Fibroblast of the aortic adventitia (primary cell): ENCODE data around the gene RFFL. TPM values are rescaled to one million over a fixed set of nuclear protein-coding genes. Genes with fewer than 3 reads are reported as not detected.

Experiments used
- DNase-seq: peaks from one replicate; pipeline ENCODE4 v3.0.0-alpha.2; 2010; ENCODE audit warnings: low read depth
- H3K4me3 ChIP-seq: 2 replicates; pipeline ENCODE4 v1.5.1; 2011; ENCODE audit warnings: low read depth, mild to moderate bottlenecking, control low read depth, low read length, moderate library complexity
- total RNA-seq: library from RNA; depleted of rRNA; stranded (reverse); fragments of >200 nt; gene quantifications from 2 replicates; pipeline ENCODE4 v1.2.3, GENCODE V29; 2012; ENCODE audit warnings: low replicate concordance
- TF ChIP-seq, protein P1 (sequence below): IDR thresholded peaks from 2 replicates; pipeline ENCODE4 v1.5.1; 2011; ENCODE audit warnings: mild to moderate bottlenecking, low read length, control low read depth, inconsistent platforms; ENCODE audit not compliant: insufficient read depth

Gene RFFL
- total RNA-seq, 1 donor = 17.0 TPM

DNA sequence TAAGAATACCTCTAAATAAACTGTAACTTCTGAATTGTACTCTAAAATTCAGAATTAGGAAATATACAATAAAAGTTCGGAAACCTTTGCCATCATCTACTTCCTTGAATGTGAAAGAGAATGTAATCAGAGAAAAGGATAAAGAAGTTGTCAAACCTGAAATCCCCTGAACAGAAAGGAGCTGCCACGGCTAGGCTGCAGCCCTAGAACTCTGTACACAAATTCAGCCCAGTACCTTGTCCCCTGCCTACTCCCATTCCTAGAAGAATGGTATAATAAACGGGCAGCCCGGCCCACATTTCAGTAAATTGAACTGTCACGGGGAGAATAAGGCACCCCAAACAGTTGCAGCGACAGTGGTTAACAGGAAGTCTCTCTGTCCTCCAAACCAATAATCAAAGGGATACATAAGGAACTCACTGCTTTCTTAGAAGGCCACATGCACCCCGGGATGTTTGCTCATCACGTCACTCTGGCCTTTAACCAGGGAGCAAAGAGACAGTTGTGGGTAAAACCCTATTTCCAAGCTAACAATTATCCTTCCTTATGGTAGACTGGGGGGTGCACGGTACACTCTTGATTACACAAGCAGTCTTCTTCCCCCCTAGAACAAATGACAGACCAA, 24.3 kb upstream of the RFFL start:
- no peak for DNase-seq
- TF ChIP-seq, protein P1, sequence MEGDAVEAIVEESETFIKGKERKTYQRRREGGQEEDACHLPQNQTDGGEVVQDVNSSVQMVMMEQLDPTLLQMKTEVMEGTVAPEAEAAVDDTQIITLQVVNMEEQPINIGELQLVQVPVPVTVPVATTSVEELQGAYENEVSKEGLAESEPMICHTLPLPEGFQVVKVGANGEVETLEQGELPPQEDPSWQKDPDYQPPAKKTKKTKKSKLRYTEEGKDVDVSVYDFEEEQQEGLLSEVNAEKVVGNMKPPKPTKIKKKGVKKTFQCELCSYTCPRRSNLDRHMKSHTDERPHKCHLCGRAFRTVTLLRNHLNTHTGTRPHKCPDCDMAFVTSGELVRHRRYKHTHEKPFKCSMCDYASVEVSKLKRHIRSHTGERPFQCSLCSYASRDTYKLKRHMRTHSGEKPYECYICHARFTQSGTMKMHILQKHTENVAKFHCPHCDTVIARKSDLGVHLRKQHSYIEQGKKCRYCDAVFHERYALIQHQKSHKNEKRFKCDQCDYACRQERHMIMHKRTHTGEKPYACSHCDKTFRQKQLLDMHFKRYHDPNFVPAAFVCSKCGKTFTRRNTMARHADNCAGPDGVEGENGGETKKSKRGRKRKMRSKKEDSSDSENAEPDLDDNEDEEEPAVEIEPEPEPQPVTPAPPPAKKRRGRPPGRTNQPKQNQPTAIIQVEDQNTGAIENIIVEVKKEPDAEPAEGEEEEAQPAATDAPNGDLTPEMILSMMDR = no peak
- peak overlapping the region; percentile 76 for H3K4me3 ChIP-seq

DNA sequence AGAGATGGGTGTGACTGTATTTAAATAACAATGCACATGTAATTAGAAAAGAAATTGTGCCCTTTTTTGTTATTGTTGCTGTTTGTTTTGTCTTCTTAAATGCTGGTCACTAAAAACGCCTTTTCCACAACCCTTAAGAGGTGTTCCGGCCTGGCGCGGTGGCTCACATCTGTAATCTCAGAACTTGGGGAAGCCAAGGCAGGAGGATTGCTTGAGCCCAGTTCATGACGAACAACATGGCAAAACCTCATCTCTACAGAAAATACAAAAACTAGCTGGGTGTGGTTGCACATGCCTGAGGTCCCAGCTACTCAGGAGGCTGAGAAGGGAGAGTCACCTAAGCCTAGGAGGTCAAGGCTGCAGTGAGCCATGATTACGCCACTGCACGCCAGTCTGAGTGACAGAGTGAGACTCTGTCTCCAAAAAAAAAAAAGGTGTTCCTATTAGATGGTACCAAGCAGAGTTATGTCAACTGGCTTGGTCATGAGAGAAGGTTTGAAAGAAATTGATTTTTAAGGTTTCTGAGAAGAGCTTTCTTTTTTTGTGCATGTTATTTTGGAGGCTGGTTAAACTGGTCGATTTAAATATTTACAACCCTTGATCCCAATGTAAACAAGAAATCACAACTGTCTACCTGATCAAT, 23.5 kb upstream of the RFFL start:
- TF ChIP-seq, protein P1 = no peak
- no peak overlapping the region for H3K4me3 ChIP-seq
- DNase-seq = no peak

DNA sequence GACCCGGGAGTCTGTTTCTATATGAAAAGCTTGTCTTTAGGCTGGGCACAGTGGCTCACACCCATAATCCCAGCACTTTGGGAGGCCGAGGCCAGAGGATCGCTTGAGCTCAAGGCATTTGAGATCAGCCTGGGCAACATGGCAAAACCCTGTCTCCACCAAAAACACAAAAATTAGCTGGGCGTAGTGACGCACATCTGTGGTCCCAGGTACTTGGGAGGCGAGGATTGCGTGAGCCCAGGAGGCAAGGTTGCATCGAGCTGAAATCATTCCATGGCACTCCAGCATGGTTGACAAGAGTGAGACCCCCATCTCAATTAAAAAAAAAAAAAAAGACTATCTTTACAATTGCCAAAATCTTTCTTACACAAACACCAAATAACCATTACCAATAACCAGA, 22.7 kb upstream of the RFFL start:
- H3K4me3 ChIP-seq = no peak overlapping the region
- DNase-seq = no peak
- TF ChIP-seq, protein P1 = no peak

DNA sequence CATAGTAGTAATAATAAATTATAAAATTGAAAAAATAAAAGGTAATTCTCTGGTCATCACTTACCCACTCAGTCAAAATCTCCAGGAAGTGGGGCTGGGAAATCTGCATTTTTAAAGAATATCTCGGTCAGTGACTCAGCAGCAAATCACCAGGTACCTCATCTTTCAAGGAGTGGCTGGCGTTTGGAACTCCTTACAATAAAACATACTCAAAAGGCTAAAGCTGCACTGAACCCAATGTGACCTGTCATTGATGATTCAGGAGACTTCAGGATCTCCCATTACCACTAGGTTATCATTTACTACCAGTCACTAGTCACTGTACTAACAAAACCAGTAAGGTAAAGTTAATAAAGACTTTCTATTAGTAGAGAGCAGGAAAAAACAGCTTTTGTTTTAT, 21.5 kb upstream of the RFFL start:
- DNase-seq = peak; percentile 51
- no peak overlapping the region for H3K4me3 ChIP-seq
- TF ChIP-seq, protein P1 = no peak

DNA sequence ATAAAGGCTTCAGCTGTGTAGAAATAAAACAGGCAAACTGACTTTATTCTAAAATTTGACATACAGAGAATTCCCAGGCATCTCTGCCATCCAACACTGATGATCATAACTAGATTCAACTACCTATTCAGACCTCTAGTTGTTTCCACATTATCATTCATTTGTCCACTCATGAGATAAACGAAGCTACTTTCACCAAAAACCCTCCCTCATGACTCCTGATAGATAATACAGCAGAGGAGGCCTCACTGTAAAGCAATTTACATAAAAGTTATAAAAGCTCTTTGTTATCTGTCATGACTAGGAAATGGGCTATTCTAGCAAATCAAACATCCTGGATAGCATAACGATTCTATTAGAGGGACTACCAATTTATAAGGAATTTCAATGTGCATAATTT, 19.6 kb upstream of the RFFL start:
- no peak for DNase-seq
- no peak overlapping the region for H3K4me3 ChIP-seq
- TF ChIP-seq, protein P1 = no peak

DNA sequence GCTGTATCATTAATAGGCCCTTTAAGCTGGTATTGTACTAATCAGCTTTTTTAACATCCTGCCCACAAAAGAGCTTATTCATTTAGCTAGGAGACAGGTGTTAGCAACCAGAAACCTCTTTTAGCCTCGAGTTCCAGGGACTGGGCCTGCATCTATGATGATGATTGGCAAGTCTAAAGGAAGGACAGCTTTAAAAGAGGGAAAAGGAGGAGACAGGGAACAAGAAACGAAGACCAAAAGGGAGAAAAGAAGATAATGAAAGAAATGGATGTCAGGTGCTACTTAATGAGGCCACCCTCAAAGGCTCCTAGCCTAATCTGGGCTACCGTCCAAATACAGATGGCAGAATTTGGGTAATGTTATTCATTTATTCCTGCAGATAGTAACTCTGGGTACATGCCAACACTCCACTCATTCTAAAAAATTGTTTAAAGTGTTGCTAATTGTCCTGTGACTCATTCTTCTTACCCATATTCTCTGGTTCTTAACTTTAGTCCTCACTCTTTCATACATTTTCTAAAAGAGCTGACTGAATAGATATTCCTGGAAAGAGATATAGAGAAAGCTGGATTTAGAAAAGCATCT, 18.7 kb upstream of the RFFL start:
- TF ChIP-seq, protein P1 = no peak

More for the DNA sequence above, 18.7 kb upstream of the RFFL start:
- H3K4me3 ChIP-seq = no peak overlapping the region
- peak; percentile 75 for DNase-seq
